ENCODE results near the gene NASP. TPM values are rescaled to one million over a fixed set of nuclear protein-coding genes. Genes with fewer than 3 reads are reported as not detected.

The NASP gene
- 55.6 and 67.8 TPM in 2 replicates for total RNA-seq

- peak; percentile 82 to 88 for DNase-seq (ENCODE audit: low read depth in 2 of 2)
Observed at GRCh38 chr1:45583666-45584350, at the start of gene NASP. TSS of gene NASP (plus strand) at chr1:45584041. CDS start at chr1:45584147, 106 bp downstream.

- no peak for DNase-seq (ENCODE audit: low read depth in 2 of 2)
Observed at GRCh38 chr1:45535988-45536766, 47.7 kb upstream of the NASP start.

GRCh38 chr1:45536886-45537285 is 47.0 kb upstream of the NASP start:
- DNase-seq (ENCODE audit: low read depth in 2 of 2): no peak

GRCh38 chr1:45541193-45541592 is 42.6 kb upstream of the NASP start:
- no peak for DNase-seq (ENCODE audit: low read depth in 2 of 2)

- no peak for DNase-seq (ENCODE audit: low read depth in 2 of 2)
Observed at GRCh38 chr1:45542591-45542990, 41.2 kb upstream of the NASP start.

- DNase-seq (ENCODE audit: low read depth in 2 of 2): peak; percentile 90 to 98
Observed at GRCh38 chr1:45543581-45544417, 40.0 kb upstream of the NASP start.

GRCh38 chr1:45544530-45544929 is 39.3 kb upstream of the NASP start:
- no peak for DNase-seq (ENCODE audit: low read depth in 2 of 2)

GRCh38 chr1:45545019-45545493 is 38.8 kb upstream of the NASP start:
- peak in 1 of 2 donors; percentile 37 for DNase-seq (ENCODE audit: low read depth in 2 of 2)

- no peak for DNase-seq (ENCODE audit: low read depth in 2 of 2)
Observed at GRCh38 chr1:45545553-45546310, 38.1 kb upstream of the NASP start.

GRCh38 chr1:45550401-45551351 is 33.2 kb upstream of the NASP start, which contains the start of gene AKR1A1:
TSS of gene AKR1A1 (plus strand) at chr1:45550826. CDS start at chr1:45561795, 10,969 bp downstream.
- peak; percentile 83 to 93 for DNase-seq (ENCODE audit: low read depth in 2 of 2)

GRCh38 chr1:45551684-45552083 is 32.2 kb upstream of the NASP start:
- no peak for DNase-seq (ENCODE audit: low read depth in 2 of 2)

- DNase-seq (ENCODE audit: low read depth in 2 of 2): no peak
Observed at GRCh38 chr1:45552331-45552730, 31.5 kb upstream of the NASP start.

GRCh38 chr1:45554198-45554597 is 29.6 kb upstream of the NASP start:
- no peak for DNase-seq (ENCODE audit: low read depth in 2 of 2)

GRCh38 chr1:45557422-45557944 is 26.4 kb upstream of the NASP start:
- no peak for DNase-seq (ENCODE audit: low read depth in 2 of 2)

- DNase-seq (ENCODE audit: low read depth in 2 of 2): no peak
Observed at GRCh38 chr1:45563843-45564242, 20.0 kb upstream of the NASP start.

GRCh38 chr1:45566722-45567121 is 17.1 kb upstream of the NASP start:
- peak; percentile 45 to 46 for DNase-seq (ENCODE audit: low read depth in 2 of 2)

GRCh38 chr1:45567911-45568310 is 15.9 kb upstream of the NASP start:
- no peak for DNase-seq (ENCODE audit: low read depth in 2 of 2)

- DNase-seq (ENCODE audit: low read depth in 2 of 2): no peak
Observed at GRCh38 chr1:45568421-45568820, 15.4 kb upstream of the NASP start.

GRCh38 chr1:45569571-45569961 is 14.3 kb upstream of the NASP start:
- no peak for DNase-seq (ENCODE audit: low read depth in 2 of 2)

All from lung microvascular endothelial cell (primary cell).